ENCODE data around the gene VAPB. TPM values are rescaled to one million over a fixed set of nuclear protein-coding genes. Genes with fewer than 3 reads are reported as not detected.

VAPB gene
- total RNA-seq, 1 donor from 2014 or later: 55.3 TPM

DNA sequence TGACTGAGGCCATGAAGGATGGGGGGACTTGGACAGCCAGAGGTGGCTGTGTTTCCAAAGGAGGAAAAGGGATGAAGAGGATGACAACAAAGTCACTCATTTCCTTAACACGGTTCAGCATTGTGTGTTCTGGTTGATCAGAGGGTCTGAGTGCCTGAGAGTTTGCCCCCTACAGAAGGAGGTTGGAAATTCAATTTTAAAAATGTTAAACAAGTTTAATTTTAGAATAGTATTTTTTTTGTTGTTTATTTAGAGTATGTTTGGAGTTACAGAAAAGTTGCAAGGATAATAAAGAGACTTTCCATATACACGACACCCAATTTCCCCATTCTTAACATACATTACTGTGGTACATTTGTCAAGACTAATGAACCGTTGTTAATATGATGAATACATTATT is 10.3 kb upstream of the VAPB start:
- Mint-ChIP-seq H3K27me3 (ENCODE audit: low read depth) (no peaks in the 10 kb centered on the region), H3K4me3 (ENCODE audit: unreplicated experiment) (no peak overlapping the region), H3K4me1 (ENCODE audit: low read depth) (peaks cover 11% of the 10 kb centered on the region), H3K9me3 (ENCODE audit: low read depth) (peaks cover 12% of the 10 kb centered on the region), H3K36me3 (ENCODE audit: low read depth) (peaks cover 3% of the 10 kb centered on the region), H3K27ac (ENCODE audit: unreplicated experiment) (no peak overlapping the region)
- TF ChIP-seq, protein P1, sequence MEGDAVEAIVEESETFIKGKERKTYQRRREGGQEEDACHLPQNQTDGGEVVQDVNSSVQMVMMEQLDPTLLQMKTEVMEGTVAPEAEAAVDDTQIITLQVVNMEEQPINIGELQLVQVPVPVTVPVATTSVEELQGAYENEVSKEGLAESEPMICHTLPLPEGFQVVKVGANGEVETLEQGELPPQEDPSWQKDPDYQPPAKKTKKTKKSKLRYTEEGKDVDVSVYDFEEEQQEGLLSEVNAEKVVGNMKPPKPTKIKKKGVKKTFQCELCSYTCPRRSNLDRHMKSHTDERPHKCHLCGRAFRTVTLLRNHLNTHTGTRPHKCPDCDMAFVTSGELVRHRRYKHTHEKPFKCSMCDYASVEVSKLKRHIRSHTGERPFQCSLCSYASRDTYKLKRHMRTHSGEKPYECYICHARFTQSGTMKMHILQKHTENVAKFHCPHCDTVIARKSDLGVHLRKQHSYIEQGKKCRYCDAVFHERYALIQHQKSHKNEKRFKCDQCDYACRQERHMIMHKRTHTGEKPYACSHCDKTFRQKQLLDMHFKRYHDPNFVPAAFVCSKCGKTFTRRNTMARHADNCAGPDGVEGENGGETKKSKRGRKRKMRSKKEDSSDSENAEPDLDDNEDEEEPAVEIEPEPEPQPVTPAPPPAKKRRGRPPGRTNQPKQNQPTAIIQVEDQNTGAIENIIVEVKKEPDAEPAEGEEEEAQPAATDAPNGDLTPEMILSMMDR (IDR thresholded peaks at IDR 0.05): peak; percentile 48
- DNase-seq (ENCODE audit: low spot score): no peak

DNA sequence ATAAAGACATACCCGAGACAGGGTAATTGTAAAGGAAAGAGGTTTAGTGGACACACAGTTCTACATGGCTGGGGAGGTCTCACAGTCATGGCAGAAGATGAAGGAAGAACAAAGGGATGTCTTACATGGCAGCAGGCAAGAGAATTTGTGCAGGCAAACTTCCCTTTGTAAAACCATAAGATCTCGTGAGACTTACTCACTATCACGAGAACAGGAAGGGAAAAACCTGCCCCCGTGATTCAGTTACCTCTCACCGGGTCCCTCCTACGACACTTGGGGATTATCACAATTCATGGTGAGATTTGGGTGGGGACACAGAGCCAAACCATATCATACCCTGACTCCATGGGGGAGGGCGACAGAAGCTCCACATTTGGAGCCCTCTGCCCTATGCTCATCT is 7.4 kb upstream of the VAPB start:
- H3K4me1 Mint-ChIP-seq (ENCODE audit: low read depth): no peaks in the 10 kb centered on the region
- H3K9me3 Mint-ChIP-seq (ENCODE audit: low read depth): peaks cover 12% of the 10 kb centered on the region
- H3K4me3 Mint-ChIP-seq (ENCODE audit: unreplicated experiment): no peak overlapping the region
- TF ChIP-seq, protein P1 (IDR thresholded peaks at IDR 0.05): no peak
- H3K27ac Mint-ChIP-seq (ENCODE audit: unreplicated experiment): no peak overlapping the region
- DNase-seq (ENCODE audit: low spot score): no peak
- peaks cover 3% of the 10 kb centered on the region for H3K36me3 Mint-ChIP-seq (ENCODE audit: low read depth)
- no peaks in the 10 kb centered on the region for H3K27me3 Mint-ChIP-seq (ENCODE audit: low read depth)

DNA sequence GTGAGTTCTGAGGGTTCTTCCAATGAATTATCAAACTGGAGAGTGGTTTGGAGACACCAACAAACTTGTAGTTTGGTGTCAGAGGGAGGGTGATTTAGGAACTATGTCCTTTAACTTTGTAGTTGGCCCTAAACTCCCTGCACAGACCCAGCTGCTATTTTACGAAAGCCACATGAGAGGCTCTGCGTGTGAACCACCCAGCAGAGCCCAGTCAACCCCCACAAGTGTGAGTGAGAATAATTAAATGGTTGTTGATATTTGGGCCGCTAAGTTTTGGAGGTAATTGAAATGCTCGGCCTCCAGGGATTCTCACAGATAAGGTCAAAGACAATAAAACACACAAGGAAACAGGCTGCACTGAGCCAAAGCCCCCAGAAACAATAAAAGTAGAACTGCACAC is 6.9 kb upstream of the VAPB start:
- no peak overlapping the region for H3K4me3 Mint-ChIP-seq (ENCODE audit: unreplicated experiment)
- TF ChIP-seq, protein P1 (IDR thresholded peaks at IDR 0.05): no peak
- H3K4me1 Mint-ChIP-seq (ENCODE audit: low read depth): no peaks in the 10 kb centered on the region
- no peak overlapping the region for H3K27ac Mint-ChIP-seq (ENCODE audit: unreplicated experiment)
- H3K27me3 Mint-ChIP-seq (ENCODE audit: low read depth): no peaks in the 10 kb centered on the region
- H3K36me3 Mint-ChIP-seq (ENCODE audit: low read depth): peaks cover 3% of the 10 kb centered on the region
- no peak for DNase-seq (ENCODE audit: low spot score)
- H3K9me3 Mint-ChIP-seq (ENCODE audit: low read depth): peaks cover 12% of the 10 kb centered on the region

DNA sequence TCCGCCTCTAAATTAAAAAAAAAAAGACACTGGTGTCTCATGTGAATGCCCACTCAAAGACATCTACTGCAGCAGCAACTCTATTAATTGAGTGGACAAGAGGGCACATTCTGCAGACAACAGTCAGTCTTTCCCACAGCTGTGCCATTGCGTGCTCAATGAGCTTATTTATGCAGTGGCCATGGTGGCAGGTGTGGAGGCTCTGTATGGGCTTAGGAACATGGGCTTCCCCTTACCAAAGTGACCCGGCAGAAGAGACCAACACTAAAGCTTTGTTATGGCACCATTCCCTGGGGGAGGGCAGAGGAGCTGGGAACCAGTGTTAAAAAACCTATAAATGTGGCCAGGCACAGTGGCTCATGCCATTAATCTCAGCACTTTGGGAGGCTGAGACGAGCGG is 4.2 kb upstream of the VAPB start:
- Mint-ChIP-seq H3K27me3 (ENCODE audit: low read depth) (no peaks in the 10 kb centered on the region), H3K27ac (ENCODE audit: unreplicated experiment) (no peak overlapping the region), H3K9me3 (ENCODE audit: low read depth) (peaks cover 16% of the 10 kb centered on the region), H3K4me3 (ENCODE audit: unreplicated experiment) (no peak overlapping the region), H3K36me3 (ENCODE audit: low read depth) (peaks cover 3% of the 10 kb centered on the region), H3K4me1 (ENCODE audit: low read depth) (peaks cover 2% of the 10 kb centered on the region)
- no peak for DNase-seq (ENCODE audit: low spot score)
- TF ChIP-seq, protein P1 (IDR thresholded peaks at IDR 0.05): no peak

DNA sequence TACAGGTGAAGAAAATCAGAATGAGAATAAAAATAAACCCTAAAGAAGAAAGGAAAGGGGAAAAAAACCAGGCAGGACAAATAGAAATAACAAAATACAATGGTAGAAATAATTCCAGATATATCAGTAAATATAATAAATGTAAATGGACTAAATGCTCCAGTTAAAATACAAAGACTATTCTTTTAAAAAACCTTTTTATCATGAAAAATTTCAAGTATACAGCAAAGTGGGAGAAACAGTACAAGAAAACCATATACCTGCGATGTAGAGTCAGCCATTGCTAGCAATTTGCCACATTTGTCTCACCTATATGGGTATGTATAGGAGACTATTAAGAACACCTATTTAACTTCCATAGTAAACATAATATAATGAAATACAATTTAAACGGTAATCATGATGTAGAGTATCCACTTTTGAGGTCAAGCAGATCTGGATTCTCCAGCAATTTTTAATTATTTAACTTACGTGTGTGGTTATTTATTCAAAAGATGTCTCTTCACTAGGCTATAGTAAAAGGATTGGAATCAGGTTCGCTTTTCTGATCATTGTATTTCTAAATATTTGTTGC is 914 bp upstream of the VAPB start:
- peaks cover 4% of the 10 kb centered on the region for H3K9me3 Mint-ChIP-seq (ENCODE audit: low read depth)
- no peak overlapping the region for H3K4me3 Mint-ChIP-seq (ENCODE audit: unreplicated experiment)
- peaks cover 34% of the 10 kb centered on the region for H3K4me1 Mint-ChIP-seq (ENCODE audit: low read depth)
- DNase-seq (ENCODE audit: low spot score): no peak
- no peak overlapping the region for H3K27ac Mint-ChIP-seq (ENCODE audit: unreplicated experiment)
- TF ChIP-seq, protein P1 (IDR thresholded peaks at IDR 0.05): no peak
- H3K36me3 Mint-ChIP-seq (ENCODE audit: low read depth): no peaks in the 10 kb centered on the region
- no peaks in the 10 kb centered on the region for H3K27me3 Mint-ChIP-seq (ENCODE audit: low read depth)

Measured in chondrocyte (in vitro differentiated cells).